ENCODE results near the gene UIMC1. TPM values are rescaled to one million over a fixed set of nuclear protein-coding genes. Genes with fewer than 3 reads are reported as not detected.

UIMC1 gene
- total and polyA plus RNA-seq, 8 donors = 11.6 to 81.7 (median 33.2) TPM

GRCh38 chr5:176878906-176879662, 127.5 kb downstream of the UIMC1 start:
- no peak overlapping the region for H3K4me3 ChIP-seq
- H3K27me3 ChIP-seq = peaks cover 0 to 64% (median 33%) of the 10 kb centered on the region in 3 donors
- H3K27ac ChIP-seq = no peak overlapping the region
- no peaks in the 10 kb centered on the region for H3K4me1 ChIP-seq
- TF ChIP-seq, protein P1, sequence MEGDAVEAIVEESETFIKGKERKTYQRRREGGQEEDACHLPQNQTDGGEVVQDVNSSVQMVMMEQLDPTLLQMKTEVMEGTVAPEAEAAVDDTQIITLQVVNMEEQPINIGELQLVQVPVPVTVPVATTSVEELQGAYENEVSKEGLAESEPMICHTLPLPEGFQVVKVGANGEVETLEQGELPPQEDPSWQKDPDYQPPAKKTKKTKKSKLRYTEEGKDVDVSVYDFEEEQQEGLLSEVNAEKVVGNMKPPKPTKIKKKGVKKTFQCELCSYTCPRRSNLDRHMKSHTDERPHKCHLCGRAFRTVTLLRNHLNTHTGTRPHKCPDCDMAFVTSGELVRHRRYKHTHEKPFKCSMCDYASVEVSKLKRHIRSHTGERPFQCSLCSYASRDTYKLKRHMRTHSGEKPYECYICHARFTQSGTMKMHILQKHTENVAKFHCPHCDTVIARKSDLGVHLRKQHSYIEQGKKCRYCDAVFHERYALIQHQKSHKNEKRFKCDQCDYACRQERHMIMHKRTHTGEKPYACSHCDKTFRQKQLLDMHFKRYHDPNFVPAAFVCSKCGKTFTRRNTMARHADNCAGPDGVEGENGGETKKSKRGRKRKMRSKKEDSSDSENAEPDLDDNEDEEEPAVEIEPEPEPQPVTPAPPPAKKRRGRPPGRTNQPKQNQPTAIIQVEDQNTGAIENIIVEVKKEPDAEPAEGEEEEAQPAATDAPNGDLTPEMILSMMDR (IDR thresholded peaks at IDR 0.05) = no peak
- TF ChIP-seq POLR2A (IDR thresholded peaks at IDR 0.05) (no peak), EP300 (IDR thresholded peaks at IDR 0.05) (no peak), POLR2AphosphoS5 (IDR thresholded peaks at IDR 0.05) (no peak)
- 70 to 85% (median 80%) methylated on average over 13 to 23 of the region's 23 CpGs for WGBS, 5 donors
- H3K36me3 ChIP-seq = no peaks in the 10 kb centered on the region
- intact Hi-C loops (cut with DNase I; ENCODE audit: low total_unique reads) = no loop called here
- no peak for DNase-seq
- H3K9me3 ChIP-seq = no peaks in the 10 kb centered on the region

- TF ChIP-seq POLR2A (IDR thresholded peaks at IDR 0.05) = no peak
- TF ChIP-seq, protein P1 (IDR thresholded peaks at IDR 0.05) = no peak
- no peak for TF ChIP-seq POLR2AphosphoS5 (IDR thresholded peaks at IDR 0.05)
- no peak for TF ChIP-seq EP300 (IDR thresholded peaks at IDR 0.05)
- WGBS, 5 donors = 65 to 76% (median 70%) methylated on average over 12 of the region's 12 CpGs; no CpG with 5 or more reads in 1 of the 5 donors
Observed at GRCh38 chr5:176878463-176878862, 128.1 kb downstream of the UIMC1 start.

GRCh38 chr5:176877793-176878331, 128.7 kb downstream of the UIMC1 start:
- Histone ChIP-seq H3K4me3 (no peak overlapping the region), H3K36me3 (no peaks in the 10 kb centered on the region), H3K27me3 (peaks cover 0 to 71% (median 37%) of the 10 kb centered on the region in 3 donors), H3K27ac (no peak overlapping the region), H3K9me3 (no peaks in the 10 kb centered on the region), H3K4me1 (no peaks in the 10 kb centered on the region)
- 61 to 70% (median 65%) methylated on average over 6 to 21 of the region's 21 CpGs for WGBS, 5 donors
- intact Hi-C loops (cut with DNase I; ENCODE audit: low total_unique reads) = no loop called here
- no peak for TF ChIP-seq POLR2A (IDR thresholded peaks at IDR 0.05)
- TF ChIP-seq POLR2AphosphoS5 (IDR thresholded peaks at IDR 0.05) = no peak
- TF ChIP-seq EP300 (IDR thresholded peaks at IDR 0.05) = no peak
- TF ChIP-seq, protein P1 (IDR thresholded peaks at IDR 0.05) = no peak
- no peak for DNase-seq

More at GRCh38 chr5:176878463-176878862, 128.1 kb downstream of the UIMC1 start:
- intact Hi-C loops (cut with DNase I; ENCODE audit: low total_unique reads) = no loop called here
- Histone ChIP-seq H3K4me1 (no peaks in the 10 kb centered on the region), H3K27ac (no peak overlapping the region), H3K4me3 (no peak overlapping the region), H3K27me3 (peaks cover 0 to 70% (median 36%) of the 10 kb centered on the region in 3 donors), H3K9me3 (no peaks in the 10 kb centered on the region), H3K36me3 (no peaks in the 10 kb centered on the region)
- DNase-seq = no peak

DNA sequence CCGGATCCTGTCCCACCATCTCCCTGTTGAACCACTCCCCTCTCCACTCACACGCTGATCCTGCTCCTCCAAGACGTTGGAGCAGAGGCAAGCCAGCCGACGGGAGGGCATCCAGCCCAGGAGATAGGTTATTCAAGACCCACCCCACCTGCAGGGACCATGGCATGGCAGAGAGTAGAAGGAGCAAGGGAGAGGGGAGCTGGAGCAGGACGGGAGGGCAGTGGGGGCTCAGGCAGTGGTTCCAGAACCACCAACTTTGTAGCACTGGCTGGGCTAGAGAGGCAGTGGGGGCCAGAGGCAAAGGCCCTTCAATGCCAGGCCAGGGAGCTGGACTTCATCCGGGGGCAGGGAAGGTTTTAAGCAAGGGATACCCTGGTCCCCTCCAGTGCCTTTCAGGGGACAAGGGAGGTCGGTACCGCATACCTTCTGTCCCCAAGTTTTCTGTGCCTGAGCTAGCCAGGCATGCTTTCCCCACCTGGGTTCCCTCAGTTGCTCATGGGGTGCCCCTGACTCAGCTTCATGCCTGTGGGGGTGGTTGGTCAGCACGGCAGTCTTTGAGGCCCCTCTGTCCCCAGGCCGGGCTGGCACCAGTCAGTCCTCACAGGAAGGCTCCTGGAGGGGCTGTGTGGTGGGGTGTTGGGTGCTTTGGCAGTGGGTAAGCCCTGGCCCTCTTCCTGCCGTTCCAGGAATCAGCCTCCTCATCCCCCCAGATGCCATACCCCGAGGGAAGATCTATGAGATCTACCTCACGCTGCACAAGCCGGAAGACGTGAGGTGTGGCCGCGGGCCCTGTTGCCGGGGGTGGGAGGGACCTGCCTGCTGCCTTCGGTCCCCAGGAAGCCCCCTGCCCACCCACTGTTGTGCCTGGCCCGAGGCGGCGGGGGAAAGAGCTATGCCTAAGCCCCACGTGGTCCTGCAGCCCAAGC, 129.8 kb downstream of the UIMC1 start:
- H3K27me3 ChIP-seq = peaks cover 0 to 71% (median 37%) of the 10 kb centered on the region in 3 donors
- intact Hi-C loops (cut with DNase I; ENCODE audit: low total_unique reads) = no loop called here
- no peak for DNase-seq

More for the DNA sequence above, 129.8 kb downstream of the UIMC1 start:
- WGBS, 5 donors = 66 to 74% (median 68%) methylated on average over 16 to 24 of the region's 24 CpGs
- Histone ChIP-seq H3K9me3 (no peaks in the 10 kb centered on the region), H3K27ac (no peak overlapping the region), H3K4me1 (no peaks in the 10 kb centered on the region), H3K36me3 (no peaks in the 10 kb centered on the region), H3K4me3 (no peak overlapping the region)
- TF ChIP-seq POLR2AphosphoS5 (IDR thresholded peaks at IDR 0.05) (no peak), POLR2A (IDR thresholded peaks at IDR 0.05) (no peak), EP300 (IDR thresholded peaks at IDR 0.05) (no peak)
- TF ChIP-seq, protein P1 (IDR thresholded peaks at IDR 0.05) = no peak

All from stomach (tissue), 9 donors.